GM18858 (cell line): Measurements from ENCODE around the gene PRR14.
A peak's percentile ranks its signal among the peaks of the same experiment; 100 is the strongest.
"Not testable (repeated sequence)": the region's sequence is repeated elsewhere in the genome, so short reads cannot be mapped to it uniquely, and the experiment has no call there.

Source experiments
- ATAC-seq: cut with Tn5 transposase; IDR thresholded peaks from one replicate; pipeline ENCODE4 v1.9.1; 2021; ENCODE audit not compliant: unreplicated experiment

Gene PRR14

DNA sequence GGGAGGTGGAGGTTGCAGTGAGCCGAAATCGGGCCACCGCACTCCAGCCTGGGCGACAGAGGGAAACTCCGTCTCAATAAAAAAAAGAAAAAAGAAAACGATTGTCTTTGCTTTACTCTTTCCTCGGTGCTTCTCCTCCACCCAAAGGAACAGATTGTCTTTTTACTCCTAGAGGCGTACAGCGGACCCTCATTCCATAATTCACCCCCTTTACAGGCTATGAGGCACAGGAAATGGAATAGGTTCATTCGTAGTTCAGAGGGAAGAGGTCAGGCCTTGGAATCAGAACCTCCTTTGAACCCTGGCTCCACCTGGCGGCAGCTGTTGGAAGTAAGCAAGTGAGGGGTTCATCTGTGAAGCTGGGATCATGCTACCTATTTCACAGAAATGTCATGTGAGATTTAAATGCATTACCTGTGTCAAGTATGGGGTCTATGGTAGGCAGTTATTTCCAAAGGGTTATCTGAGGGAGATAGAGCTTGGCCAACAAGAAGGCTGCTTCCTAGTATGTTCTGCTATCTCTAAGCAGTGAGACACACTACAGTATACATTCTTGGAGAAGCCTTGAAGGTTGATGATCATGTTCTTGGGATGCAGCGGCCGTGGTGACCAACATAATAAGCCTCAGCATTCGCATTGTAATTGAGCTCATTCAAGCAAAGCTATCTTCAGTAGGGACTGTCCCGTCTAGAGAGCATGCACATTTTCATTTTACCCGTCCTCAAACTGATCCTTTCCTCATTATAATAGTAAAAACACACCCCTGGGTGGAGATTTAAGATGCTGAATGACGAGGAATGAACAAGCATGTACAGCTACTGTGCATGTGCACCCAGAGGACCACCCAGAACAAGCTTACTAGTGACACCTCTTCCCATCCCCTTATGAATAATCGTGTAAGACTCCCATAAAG, 21.9 kb upstream of the PRR14 start:
- ATAC-seq, result no peak

DNA sequence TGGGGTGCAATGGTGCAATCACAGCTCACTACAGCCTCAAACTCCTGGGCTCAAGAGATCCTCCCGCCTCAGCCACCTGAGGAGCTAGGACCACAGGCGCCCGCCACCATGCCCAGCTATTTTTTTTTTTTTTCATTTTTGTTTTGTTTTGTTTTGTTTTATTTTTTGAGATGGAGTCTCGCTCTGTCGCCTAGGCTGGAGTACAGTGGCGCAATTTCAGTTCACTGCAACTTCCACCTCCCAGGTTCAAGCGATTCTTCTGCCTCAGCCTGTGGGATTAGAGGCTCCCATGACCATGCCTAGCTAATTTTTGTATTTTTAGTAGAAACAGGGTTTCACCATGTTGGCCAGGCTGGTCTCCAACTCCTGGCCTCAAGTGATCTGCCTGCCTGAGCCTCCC, 18.3 kb upstream of the PRR14 start:
- not testable (repeated sequence) for ATAC-seq

- ATAC-seq, result no peak
Observed at GRCh38 chr16:30633526-30633925, 17.2 kb upstream of the PRR14 start.

DNA sequence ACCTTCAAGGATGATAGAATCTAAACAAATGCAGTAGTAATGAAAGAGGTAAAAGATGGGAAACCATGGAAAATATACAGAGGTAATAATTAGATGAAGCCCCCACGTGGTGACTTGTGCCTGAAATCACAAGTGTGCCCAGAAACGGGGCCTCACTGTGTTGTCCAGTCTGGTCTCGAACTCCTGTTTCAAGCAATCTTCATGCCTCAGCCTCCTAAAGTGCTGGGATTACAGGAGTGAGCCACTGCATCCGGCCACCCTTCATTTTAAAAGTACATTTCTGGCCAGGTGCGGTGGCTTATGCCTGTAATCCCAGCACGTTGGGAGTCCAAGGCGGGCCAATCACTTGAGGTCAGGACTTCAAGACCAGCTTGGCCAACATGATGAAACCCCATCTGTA, 14.2 kb upstream of the PRR14 start:
- no peak for ATAC-seq

GRCh38 chr16:30637139-30637538, 13.6 kb upstream of the PRR14 start:
- not testable (repeated sequence) for ATAC-seq

GRCh38 chr16:30637944-30638343, 12.8 kb upstream of the PRR14 start:
- no peak for ATAC-seq

DNA sequence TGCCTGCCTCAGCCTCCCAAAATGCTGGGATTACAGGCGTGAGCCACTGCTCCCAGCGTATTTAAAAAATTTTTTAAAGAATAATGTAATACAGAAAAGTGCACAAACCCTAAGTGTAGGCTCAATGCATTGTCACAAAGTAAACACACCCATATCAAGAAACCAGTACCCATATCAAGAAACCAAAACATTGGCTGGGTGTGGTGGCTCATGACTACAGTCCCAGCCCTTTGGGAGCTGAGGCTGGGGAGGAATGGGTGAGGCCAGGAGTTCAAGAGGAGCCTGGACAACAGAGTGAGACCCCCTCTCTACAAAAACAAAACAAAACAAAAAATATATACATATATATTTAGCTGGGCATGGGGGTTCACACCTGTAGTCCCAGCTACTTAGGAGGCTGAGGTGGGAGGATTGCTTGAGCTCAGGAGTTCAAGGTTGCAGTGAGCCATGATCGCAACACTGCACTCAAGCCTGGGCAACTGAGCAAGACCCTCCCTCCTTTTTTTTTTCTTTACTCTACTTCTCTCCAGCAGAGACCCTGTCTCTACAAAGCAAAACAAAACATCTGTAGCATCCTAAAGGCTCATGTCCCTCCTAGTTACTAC, 9.3 kb upstream of the PRR14 start:
- ATAC-seq, result no peak

DNA sequence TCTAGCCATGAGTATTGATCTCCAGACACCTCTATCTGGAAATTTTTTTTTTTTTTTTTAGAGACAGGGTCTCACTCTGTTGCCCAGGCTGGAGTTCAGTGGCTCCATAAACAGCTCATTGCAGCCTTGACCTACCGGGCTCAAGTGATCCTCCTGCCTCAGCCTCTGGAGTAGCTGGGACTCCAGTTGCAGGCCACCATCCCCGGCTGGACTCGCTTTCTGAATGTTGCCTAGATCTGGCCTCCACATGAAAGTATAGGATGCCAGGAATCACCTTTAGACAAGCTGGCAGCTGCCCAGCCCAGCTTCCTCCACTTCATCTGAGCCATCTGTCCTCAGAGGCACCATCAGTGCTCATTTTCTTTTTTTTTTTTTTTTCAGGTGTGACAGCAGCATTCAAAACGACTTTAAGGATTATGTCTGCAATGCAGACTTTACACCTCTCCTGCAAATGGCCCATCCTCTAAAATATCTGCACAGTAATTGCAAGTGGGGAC, 6.4 kb upstream of the PRR14 start:
- no peak for ATAC-seq

- ATAC-seq, result no peak
Observed at GRCh38 chr16:30645727-30646126, 5.0 kb upstream of the PRR14 start.

DNA sequence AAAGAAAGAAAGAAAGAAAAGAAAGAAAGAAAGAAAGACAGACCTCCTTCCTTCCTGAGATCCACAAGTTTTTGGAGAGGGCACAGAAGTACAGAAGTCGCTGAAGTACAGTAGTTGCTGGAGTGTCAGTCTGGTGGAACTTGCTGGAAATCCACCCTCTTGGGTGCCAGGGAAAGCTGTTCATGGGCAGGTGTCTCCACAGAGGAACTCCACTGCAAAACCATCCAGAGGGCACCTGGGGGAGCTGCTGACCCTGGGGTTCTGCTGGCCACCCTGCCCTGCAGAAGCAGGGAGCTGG, 3.5 kb upstream of the PRR14 start:
- ATAC-seq, result no peak

DNA sequence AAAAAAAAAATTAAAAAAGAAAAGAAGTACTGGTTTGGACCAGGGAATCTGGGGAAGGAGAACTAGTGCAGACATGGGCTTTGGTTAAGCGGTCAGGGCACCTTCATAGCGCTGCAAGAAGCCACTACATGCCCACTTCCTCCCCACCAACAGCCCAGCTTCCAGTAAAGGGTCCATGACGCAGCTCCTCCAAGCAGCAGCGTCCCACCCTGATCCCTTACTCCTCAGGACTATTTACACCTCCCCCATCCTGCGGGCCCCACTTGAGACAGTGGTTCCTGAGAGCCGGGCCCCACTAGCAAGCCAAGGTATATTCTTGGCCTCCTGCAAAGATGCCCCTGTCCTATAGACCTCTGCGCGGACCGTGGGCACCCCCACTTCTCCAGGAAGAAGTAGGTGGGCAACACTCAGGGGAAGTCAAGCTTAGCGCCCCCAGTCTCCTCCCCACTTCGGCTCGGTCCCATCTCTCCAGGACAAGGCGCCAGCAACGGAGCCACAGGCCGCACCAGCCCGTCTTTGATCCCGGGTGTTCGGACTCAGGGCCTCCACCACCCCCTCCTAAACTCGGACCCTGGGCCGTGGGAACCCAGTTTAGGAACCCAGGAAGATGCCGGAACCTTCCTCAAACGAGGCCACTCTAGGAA, 913 bp upstream of the PRR14 start:
- ATAC-seq, result no peak

GRCh38 chr16:30651124-30652004, 604 bp downstream of the PRR14 start:
- peak; percentile 27 for ATAC-seq

DNA sequence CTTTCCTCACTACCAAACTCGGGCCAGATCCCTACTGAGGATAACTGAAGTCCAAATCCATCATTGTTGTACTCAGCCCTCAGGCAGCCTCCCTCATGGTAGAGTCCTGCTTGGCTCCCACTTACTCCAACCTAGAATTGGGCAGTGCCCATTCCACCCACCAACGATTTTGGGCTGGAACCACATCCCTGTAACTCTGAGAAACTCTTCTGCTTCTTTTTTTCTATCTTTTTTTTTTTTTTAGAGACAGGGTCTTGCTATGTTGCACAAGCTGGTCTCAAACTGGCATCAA, 1.2 kb downstream of the PRR14 start:
- no peak for ATAC-seq

GRCh38 chr16:30652718-30653117, 2.0 kb downstream of the PRR14 start:
- no peak for ATAC-seq

- ATAC-seq, result no peak
Observed at GRCh38 chr16:30654856-30655255, 4.1 kb downstream of the PRR14 start.

DNA sequence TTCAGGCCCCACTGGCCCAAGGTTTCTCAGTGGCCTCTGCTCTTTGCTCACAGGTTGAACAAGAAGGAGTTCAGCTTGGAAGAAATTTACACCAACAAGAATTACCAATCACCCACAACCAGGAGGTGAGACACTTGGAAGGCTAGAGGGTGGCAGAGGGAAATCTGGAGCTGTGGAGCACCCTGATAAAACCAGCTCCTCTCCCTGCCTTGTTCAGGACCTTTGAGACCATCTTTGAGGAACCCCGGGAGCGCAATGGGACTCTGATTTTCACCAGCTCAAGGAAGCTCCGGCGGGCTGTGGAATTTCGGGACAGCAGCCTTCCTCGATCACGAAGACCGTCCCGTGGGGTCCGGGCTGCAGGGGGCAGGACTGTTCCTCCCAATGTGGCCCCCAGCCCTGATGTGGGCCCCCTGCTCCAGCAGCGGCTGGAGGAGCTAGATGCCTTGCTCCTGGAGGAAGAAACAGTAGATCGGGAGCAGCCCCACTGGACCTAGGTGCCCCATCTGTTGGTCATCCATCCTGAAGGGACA, 5.1 kb downstream of the PRR14 start:
- no peak for ATAC-seq

GRCh38 chr16:30656388-30656787, 5.6 kb downstream of the PRR14 start:
- ATAC-seq, result no peak

GRCh38 chr16:30656974-30657865, 6.5 kb downstream of the PRR14 start:
- no peak for ATAC-seq

- peak; percentile 65 for ATAC-seq
Observed at GRCh38 chr16:30657866-30658730, 7.3 kb downstream of the PRR14 start, which contains the start of gene FBRS. FBRS (plus strand) TSS chr16:30658431; CDS start chr16:30659519, 1,088 bp downstream.
